ENCODE measurements around the gene SLC35F5. TPM values are rescaled to one million over a fixed set of nuclear protein-coding genes. Genes with fewer than 3 reads are reported as not detected.
"Not testable (repeated sequence)": the region's sequence is repeated elsewhere in the genome, so short reads cannot be mapped to it uniquely, and the experiment has no call there.

SLC35F5 gene, protein sequence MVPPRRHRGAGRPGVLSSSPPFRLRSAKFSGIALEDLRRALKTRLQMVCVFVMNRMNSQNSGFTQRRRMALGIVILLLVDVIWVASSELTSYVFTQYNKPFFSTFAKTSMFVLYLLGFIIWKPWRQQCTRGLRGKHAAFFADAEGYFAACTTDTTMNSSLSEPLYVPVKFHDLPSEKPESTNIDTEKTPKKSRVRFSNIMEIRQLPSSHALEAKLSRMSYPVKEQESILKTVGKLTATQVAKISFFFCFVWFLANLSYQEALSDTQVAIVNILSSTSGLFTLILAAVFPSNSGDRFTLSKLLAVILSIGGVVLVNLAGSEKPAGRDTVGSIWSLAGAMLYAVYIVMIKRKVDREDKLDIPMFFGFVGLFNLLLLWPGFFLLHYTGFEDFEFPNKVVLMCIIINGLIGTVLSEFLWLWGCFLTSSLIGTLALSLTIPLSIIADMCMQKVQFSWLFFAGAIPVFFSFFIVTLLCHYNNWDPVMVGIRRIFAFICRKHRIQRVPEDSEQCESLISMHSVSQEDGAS
- 89.8 and 148 TPM in 2 replicates for total RNA-seq

GRCh38 chr2:113756355-113757137 is at the start of gene SLC35F5:
Gene SLC35F5 (minus strand): TSS chr2:113756642. CDS start chr2:113756409, 233 bp downstream.
- DNase-seq (ENCODE audit: low read depth in 2 of 2) = peak; percentile 93 to 96

DNA sequence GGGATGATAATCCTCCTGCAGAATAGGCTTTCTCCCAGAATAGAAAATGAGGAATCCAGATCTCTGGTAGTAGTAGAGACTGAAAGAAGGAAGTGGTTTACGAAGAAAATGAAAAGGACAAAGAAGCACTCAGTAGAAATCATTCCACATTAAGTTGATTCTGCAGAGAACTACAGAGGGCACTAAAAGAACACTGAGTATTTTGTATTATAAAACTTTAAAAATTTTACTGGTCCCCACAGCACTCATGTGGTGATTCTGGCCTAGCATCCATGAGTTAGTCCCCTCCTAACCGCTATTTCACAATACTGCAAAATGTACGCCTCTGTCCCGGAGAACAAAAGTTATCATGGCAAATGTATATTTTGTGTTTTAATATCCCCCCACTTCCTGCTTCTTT is 42.9 kb upstream of the SLC35F5 start:
- DNase-seq (ENCODE audit: low read depth in 2 of 2) = no peak

DNA sequence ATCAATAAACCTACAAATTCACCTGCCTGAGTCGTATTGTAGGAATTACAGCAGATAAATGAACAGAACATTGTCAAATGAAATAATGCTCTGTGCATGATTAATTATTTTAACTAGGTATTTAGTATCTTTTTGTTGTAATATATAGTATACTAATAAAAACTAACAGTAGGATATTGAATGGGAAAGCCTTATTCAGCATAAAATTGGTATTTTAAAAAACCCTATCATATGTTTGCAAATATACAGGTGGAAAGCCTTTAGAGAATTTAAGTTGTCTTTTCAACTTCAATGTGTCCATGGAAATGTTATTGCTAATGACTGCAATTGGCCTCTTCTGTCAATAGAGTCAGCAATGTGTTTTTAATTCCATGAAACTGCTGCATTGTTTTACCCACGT is 40.8 kb upstream of the SLC35F5 start:
- DNase-seq (ENCODE audit: low read depth in 2 of 2) = no peak

DNA sequence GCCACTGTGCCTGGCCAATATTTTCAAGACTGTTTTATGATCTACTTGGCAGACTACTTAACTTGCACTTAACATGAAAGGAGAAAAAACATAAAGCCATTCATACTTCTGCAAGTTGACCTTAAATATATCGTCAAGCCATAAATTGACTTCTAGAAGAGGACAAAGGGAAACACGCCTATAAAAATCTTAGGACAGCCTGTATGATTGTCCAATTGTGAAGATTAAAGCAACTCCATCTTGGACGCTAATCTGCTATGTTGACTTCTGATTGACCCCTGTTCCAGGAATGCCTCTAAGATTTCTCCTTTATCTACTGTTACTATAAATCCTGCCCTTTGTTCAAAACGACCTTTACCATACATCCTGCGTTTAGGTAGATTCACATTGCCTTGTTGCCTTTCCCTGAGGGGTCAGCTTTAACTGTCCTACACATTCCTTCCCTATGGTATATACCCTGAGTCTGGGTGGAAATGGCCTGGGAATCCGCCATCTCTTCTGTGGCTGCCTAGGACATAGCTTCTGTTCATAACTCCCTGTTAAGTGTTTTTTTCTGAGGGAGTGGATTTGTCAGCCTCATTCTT is 40.2 kb upstream of the SLC35F5 start:
- no peak for DNase-seq (ENCODE audit: low read depth in 2 of 2)

DNA sequence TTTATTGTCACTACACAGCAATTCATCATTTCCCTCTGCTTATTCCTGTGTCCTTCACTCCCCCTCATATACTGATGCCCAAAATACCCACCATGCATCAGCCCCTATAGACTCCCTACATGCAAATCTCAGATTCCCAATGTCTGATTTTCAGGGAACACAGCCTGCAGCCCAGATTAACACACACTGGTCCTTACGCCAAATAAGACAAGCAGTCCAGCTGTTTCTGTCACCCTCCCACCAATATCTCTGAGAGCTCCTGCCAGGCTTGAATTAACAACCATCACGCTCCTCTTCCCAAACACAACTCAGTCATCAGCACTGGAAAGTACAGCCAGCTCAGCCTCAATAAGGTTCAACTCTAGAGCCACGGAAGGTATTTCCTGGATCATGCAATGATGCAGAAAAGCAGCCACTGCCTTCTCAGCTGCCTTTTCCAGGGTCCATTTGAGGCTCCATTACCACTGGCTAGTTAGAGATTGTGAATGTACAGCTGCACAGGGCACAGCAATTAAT is 39.0 kb upstream of the SLC35F5 start:
- DNase-seq (ENCODE audit: low read depth in 2 of 2) = peak in 1 of 2 donors; percentile 30

DNA sequence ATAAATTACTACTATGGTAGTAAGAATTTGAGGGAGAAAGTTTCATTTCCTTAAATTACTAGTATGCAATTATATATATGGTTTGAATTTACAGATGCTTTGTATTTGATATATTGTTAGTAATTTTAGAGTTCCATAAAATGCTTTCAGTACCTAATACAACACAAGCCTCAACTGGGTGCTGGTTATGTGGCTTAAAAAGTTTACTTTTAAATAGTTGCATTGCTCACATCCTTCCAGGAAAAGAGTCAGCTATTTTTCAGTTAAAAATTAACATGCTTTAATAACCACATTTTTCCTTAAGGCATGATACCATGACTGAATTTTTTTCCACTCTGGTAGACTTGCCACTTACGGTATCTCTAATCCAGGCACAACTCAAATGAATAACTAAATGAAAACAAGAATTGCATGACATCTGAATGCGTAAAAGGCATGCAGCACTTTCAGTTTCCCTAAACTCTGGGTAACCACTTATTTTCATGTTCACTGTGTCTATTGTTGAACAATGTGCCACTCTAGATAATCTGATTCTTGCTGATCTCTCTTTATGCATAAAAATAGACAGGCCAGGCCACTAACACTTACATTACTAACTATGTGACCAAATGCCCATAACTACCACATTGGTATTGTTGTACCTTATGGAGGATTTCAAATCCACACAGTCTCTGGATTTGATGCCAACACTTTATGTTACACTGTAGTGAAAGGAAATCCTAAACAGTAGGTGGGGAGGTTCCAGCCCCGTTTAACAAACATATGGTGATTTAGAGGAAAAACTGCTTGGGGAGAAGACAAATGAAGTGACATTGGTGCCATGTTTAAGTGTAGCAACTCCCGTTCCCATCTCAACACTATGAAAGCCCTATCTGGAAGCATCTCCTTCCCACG is 35.5 kb upstream of the SLC35F5 start:
- peak; percentile 3 to 56 for DNase-seq (ENCODE audit: low read depth in 2 of 2)

DNA sequence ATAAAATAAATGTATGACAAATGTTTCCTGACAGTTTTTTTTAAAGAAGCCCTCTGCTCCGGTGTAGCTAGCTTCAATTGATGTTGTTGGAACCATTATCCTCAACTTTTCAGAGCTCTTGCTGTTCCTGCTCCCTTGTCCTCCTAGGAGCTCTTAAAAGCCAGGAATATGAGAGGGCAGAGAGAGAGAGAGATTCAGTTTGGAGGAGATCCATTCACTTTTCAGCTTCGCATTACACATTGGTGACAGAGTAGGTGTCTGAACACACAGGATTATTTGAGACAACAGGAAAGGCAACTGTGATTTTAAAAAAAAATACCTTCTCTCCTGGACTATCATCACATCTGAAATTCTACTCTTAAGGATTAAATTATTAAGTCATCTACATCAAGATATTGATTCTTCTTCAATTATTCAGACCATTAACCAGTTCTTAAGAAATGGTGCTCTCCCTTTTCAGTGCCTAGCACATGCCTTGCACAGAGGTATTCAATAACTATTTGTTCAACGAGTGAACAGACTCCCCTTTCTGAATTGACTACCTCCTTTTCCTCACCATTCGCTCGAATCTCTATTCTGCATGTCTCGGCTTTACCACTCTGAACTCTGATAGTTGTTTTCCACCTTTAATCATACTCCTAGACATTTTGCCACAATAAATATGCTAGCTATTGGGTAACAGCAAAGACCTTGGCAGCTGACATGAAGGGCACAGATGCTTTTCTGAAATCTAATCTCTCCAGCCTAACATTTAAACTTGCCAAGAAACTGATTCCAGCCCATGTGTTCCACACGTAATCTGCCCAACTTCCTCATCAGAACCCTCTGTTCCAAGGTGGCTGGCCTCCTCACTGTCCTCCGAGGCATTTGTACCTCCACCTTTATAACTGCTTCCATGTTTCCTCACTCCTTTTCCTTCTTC is 28.6 kb upstream of the SLC35F5 start:
- DNase-seq (ENCODE audit: low read depth in 2 of 2) = no peak

GRCh38 chr2:113780472-113780871 is 24.0 kb upstream of the SLC35F5 start:
- DNase-seq (ENCODE audit: low read depth in 2 of 2) = no peak

GRCh38 chr2:113777371-113777770 is 20.9 kb upstream of the SLC35F5 start:
- no peak for DNase-seq (ENCODE audit: low read depth in 2 of 2)

DNA sequence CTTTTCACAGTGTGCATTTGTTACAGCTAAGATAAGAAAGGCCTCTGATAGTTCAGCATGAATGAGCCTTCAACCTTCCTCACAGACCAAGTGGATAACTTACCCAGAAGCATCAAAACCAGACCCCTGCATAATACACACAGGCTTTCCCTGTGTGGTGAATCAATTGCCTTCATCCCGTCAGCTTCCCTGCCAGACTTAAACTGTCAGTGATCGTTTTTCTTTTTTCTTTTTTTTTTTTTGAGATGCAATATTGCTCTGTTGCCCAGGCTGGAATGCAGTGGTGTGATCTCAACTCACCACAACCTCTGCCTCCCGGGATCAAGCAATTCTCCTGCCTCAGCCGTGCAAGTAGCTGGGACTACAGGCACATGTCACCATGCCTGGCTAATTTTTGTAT is 20.5 kb upstream of the SLC35F5 start:
- DNase-seq (ENCODE audit: low read depth in 2 of 2) = no peak

DNA sequence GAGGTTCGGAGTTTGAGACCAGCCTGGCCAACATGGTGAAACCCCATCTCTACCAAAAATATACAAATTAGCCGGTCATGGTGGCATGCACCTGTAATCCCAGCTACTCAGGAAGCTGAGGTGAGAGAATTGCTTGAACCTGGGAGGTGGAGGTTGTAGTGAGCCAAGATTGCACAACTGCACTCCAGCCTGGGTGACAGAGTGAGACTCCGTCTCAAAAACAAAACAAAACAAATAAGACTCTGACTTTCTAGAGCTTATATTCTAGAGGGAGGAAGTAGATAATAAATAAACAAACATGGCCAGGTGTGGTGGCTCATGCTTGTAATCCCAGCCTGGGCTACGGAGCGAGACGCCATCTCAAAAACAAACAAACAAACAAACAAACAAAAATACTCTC is 18.2 kb upstream of the SLC35F5 start:
- DNase-seq (ENCODE audit: low read depth in 2 of 2) = not testable (repeated sequence)

- no peak for DNase-seq (ENCODE audit: low read depth in 2 of 2)
Measured at GRCh38 chr2:113770929-113771328, 14.5 kb upstream of the SLC35F5 start.

DNA sequence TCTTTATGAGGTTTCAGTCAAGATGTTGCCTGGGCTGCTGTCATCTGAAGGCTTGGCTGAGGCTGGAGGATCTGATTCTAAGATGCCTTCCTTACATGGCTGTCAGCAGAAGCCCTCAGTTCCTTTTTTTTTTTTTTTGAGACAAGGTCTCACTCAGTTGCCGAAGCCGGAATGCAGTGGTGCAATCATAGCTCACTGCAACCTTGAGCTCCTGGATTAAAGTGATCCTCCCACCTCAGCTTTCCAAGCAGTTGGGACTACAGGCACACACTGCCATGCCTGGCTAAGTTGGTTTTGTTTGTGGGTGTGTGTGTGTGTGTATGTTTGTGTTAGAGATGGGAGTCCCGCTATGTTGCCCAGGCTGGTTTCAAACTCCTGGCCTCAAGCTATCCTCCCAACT is 13.1 kb upstream of the SLC35F5 start:
- no peak for DNase-seq (ENCODE audit: low read depth in 2 of 2)

DNA sequence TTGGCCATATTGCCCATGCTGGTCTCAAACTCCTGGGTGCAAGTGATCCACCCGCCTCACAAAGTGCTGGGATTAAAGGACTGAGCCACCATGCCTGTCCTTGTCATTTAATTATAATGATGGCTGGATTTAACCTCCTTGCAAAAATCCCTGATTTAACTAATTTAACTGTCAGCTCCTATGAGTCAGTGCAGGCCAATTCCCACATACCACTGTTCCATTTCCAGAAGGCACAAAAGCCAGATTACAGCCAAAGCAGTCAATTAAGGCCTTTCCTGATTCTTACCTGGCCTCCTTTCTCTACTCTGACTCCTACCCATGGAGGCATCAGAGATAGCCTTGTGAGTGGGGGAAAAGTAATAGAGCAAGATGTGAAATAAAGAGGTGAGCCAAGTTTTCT is 12.3 kb upstream of the SLC35F5 start:
- DNase-seq (ENCODE audit: low read depth in 2 of 2) = no peak

- DNase-seq (ENCODE audit: low read depth in 2 of 2) = no peak
Measured at GRCh38 chr2:113767811-113768460, 11.5 kb upstream of the SLC35F5 start.

DNA sequence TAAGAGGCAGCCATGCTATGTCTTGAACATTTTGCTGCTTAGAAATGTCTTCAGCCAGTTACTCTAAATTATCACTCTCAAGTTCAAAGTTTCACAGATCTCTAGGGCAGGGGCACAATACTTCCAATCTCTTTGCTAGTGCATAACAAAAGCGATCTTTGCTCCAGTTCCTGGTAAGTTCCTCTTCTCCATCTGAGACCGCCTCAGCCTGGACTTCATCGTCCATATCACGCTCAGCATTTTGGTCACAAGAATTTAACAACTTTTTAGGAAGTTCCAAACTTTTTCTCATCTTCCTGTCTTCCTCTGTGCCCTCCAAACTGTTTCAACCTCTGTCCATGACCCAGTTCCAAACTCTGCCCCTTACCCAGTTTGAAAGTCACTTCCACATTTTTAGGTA is 8.8 kb upstream of the SLC35F5 start:
- no peak for DNase-seq (ENCODE audit: low read depth in 2 of 2)

DNA sequence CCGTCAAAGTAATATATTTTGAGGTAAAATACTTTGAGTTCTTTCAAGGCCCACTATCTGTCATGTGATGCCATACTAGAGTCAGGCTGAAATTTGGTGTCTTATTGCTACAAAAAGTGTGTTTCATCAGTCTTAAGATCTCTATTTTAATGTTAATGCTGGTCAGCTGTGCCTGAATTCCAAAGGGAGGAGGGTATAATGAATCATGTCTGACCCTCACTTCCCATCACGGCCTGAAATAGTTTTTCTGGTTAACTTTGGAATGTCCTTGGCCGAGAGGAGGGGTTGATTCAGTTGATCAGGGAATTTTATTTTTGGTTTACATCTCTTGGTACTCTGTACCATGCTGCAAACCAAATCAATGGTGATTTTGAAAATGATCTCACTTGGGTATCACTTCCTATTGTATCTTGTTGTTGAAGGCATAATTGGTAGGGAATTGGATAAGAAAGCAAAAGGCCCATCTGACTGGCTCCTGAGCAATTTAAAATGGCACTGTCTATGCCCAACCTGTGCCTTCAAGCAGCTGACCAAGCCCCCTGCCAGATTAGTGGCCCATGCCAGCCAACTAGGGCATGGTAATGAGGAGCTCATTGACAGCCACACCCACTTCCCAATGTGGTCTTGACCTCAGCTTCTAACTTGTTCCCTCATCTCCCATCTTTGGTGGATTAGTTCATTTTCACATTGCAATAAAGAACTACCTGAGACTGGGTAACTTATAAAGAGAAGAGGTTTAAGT is 6.1 kb upstream of the SLC35F5 start:
- peak in 1 of 2 donors; percentile 74 for DNase-seq (ENCODE audit: low read depth in 2 of 2)

DNA sequence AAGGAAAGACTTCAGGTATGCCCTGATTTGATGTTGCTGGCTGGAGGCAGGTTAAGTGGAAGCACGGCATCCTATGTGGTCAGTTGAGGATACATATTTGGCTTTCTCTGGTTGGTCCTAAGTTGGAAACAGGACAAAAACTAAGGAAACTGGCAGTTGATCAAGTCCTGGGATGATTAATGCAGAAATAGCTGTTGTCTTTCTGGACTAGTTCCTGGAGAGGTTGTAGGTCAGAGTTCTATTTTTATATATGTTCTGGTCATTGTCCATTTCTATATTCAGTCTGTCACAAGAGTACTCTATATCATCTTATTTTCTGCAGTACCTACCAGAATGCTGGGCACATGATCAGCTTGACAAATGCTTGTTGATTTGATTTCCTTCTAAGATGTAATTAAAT is 4.0 kb upstream of the SLC35F5 start:
- DNase-seq (ENCODE audit: low read depth in 2 of 2) = peak; percentile 79 to 83

Data from lung microvascular endothelial cell (primary cell).